Measurements from ENCODE around the gene SLC1A5.
A peak's percentile ranks its signal among the peaks of the same experiment; 100 is the strongest.

Gene SLC1A5

DNA sequence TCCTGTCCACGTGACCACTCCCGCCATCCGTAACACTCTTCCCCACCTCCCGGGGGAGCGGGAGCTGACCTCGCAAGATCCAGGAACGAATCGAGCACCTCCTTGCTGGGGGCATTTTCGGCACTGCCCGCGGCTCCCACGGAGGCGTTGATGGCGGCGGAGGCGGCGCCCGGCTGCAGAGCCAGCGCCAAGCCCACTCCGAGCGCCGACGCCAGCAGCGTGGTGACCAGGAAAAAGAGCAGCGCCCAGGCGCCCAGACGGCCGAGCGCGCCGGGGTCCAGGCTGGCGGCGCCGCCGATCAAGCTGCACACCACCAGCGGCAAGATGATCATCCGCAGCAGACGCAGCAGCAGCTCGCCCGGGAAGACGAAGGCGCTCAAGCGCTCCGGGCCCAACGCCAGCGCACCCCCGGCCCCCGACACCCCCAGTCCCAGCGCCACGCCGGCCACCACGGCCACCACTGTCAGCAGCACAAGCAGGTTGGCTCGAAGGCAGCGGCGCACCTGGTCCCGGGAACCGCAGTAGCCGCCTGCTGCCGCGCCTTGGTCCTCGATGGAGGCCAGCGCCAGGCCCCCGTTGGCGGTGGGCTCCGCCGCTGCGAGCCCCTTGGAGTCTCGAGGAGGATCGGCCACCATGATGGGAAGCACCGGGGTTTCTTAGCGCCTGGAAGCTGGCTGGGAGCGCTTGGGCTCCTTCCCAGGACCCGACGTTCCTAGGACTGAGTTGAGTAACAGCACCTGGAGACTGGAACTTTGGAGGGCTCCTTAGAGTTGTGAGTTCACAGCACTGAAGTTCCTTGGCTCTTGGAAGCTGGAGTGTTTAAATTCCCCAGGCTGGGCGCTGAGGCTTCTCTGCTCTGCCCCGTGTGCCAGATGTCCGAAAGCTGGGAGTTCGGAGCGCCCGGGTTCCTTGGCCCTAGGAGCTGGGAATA, 798 bp downstream of the SLC1A5 start (continued):
- TF ChIP-seq ZNF560 (tag by site-specific recombination; IDR thresholded peaks at IDR 0.05; ENCODE audit: borderline replicate concordance) (no peak), BCL11A (tag by site-specific recombination; IDR thresholded peaks at IDR 0.05; ENCODE audit: low read depth) (0 out of 2 replicates have a peak, but pooled peaks have one; percentile 20), ZNF426 (tag by site-specific recombination; IDR thresholded peaks at IDR 0.05) (no peak), BCL11B (tag by site-specific recombination; IDR thresholded peaks at IDR 0.05; ENCODE audit: low read depth) (no peak), ZNF221 (tag by site-specific recombination; IDR thresholded peaks at IDR 0.05; ENCODE audit: borderline replicate concordance) (no peak), ZNF473 (tag by site-specific recombination; IDR thresholded peaks at IDR 0.05) (no peak), ZXDB (tag by site-specific recombination; IDR thresholded peaks at IDR 0.05) (no peak; the same call in 1 of the 2 replicates), ZNF404 (tag by site-specific recombination; IDR thresholded peaks at IDR 0.05) (0 out of 2 replicates have a peak, but pooled peaks have one; percentile 57), ZNF626 (tag by site-specific recombination; IDR thresholded peaks at IDR 0.05) (no peak), ZNF248 (tag by site-specific recombination; IDR thresholded peaks at IDR 0.05) (no peak), GLIS1 (tag by site-specific recombination; IDR thresholded peaks at IDR 0.05) (peak; percentile 99), ZFP37 (tag by site-specific recombination; IDR thresholded peaks at IDR 0.05) (no peak), ZNF266 (tag by site-specific recombination; IDR thresholded peaks at IDR 0.05; ENCODE audit: low read depth) (0 out of 2 replicates have a peak, but pooled peaks have one; percentile 20), ZNF600 (tag by site-specific recombination; IDR thresholded peaks at IDR 0.05) (peak; percentile 86), ZNF610 (tag by site-specific recombination; IDR thresholded peaks at IDR 0.05; ENCODE audit: borderline replicate concordance) (no peak), TCF7L2 (IDR thresholded peaks at IDR 0.05; ENCODE audit: borderline replicate concordance, low read depth, low read length) (no peak), ZNF624 (tag by site-specific recombination; IDR thresholded peaks at IDR 0.05) (no peak), ZNF157 (tag by site-specific recombination; IDR thresholded peaks at IDR 0.05) (no peak), ZNF843 (tag by site-specific recombination; IDR thresholded peaks at IDR 0.05) (no peak), ZBTB7A (tag by site-specific recombination; IDR thresholded peaks at IDR 0.05; ENCODE audit: low read depth) (no peak), ZNF350 (tag by site-specific recombination; IDR thresholded peaks at IDR 0.05) (no peak), ZNF223 (tag by site-specific recombination; IDR thresholded peaks at IDR 0.05) (0 out of 2 replicates have a peak, but pooled peaks have one; percentile 42), ZNF140 (tag by site-specific recombination; IDR thresholded peaks at IDR 0.05) (no peak), ZNF239 (tag by site-specific recombination; IDR thresholded peaks at IDR 0.05) (no peak), GLI2 (tag by site-specific recombination; IDR thresholded peaks at IDR 0.05; ENCODE audit: borderline replicate concordance, low read depth) (no peak), ZNF423 (tag by site-specific recombination; IDR thresholded peaks at IDR 0.05) (no peak)
- TF ChIP-seq, protein P1, sequence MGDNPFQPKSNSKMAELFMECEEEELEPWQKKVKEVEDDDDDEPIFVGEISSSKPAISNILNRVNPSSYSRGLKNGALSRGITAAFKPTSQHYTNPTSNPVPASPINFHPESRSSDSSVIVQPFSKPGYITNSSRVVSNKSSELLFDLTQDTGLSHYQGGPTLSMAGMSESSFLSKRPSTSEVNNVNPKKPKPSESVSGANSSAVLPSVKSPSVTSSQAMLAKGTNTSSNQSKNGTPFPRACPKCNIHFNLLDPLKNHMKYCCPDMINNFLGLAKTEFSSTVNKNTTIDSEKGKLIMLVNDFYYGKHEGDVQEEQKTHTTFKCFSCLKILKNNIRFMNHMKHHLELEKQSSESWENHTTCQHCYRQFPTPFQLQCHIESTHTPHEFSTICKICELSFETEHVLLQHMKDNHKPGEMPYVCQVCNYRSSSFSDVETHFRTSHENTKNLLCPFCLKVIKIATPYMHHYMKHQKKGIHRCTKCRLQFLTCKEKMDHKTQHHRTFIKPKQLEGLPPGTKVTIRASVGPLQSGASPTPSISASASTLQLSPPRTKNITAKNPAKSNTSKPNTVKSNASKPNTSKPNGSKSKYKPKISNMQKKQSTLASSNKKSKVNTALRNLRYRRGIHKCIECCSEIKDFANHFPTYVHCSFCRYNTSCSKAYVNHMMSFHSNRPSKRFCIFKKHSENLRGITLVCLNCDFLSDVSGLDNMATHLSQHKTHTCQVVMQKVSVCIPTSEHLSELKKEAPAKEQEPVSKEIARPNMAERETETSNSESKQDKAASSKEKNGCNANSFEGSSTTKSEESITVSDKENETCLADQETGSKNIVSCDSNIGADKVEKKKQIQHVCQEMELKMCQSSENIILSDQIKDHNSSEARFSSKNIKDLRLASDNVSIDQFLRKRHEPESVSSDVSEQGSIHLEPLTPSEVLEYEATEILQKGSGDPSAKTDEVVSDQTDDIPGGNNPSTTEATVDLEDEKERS (tag by site-specific recombination; IDR thresholded peaks at IDR 0.05), result no peak
- TF ChIP-seq, protein P2, sequence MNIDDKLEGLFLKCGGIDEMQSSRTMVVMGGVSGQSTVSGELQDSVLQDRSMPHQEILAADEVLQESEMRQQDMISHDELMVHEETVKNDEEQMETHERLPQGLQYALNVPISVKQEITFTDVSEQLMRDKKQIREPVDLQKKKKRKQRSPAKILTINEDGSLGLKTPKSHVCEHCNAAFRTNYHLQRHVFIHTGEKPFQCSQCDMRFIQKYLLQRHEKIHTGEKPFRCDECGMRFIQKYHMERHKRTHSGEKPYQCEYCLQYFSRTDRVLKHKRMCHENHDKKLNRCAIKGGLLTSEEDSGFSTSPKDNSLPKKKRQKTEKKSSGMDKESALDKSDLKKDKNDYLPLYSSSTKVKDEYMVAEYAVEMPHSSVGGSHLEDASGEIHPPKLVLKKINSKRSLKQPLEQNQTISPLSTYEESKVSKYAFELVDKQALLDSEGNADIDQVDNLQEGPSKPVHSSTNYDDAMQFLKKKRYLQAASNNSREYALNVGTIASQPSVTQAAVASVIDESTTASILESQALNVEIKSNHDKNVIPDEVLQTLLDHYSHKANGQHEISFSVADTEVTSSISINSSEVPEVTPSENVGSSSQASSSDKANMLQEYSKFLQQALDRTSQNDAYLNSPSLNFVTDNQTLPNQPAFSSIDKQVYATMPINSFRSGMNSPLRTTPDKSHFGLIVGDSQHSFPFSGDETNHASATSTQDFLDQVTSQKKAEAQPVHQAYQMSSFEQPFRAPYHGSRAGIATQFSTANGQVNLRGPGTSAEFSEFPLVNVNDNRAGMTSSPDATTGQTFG (tag by site-specific recombination; IDR thresholded peaks at IDR 0.05; ENCODE audit: borderline replicate concordance), result no peak
- TF ChIP-seq, protein P3, sequence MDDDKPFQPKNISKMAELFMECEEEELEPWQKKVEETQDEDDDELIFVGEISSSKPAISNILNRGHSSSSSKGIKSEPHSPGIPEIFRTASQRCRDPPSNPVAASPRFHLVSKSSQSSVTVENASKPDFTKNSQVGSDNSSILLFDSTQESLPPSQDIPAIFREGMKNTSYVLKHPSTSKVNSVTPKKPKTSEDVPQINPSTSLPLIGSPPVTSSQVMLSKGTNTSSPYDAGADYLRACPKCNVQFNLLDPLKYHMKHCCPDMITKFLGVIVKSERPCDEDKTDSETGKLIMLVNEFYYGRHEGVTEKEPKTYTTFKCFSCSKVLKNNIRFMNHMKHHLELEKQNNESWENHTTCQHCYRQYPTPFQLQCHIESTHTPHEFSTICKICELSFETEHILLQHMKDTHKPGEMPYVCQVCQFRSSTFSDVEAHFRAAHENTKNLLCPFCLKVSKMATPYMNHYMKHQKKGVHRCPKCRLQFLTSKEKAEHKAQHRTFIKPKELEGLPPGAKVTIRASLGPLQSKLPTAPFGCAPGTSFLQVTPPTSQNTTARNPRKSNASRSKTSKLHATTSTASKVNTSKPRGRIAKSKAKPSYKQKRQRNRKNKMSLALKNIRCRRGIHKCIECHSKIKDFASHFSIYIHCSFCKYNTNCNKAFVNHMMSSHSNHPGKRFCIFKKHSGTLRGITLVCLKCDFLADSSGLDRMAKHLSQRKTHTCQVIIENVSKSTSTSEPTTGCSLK (tag by site-specific recombination; IDR thresholded peaks at IDR 0.05), result no peak
- TF ChIP-seq, protein P4, sequence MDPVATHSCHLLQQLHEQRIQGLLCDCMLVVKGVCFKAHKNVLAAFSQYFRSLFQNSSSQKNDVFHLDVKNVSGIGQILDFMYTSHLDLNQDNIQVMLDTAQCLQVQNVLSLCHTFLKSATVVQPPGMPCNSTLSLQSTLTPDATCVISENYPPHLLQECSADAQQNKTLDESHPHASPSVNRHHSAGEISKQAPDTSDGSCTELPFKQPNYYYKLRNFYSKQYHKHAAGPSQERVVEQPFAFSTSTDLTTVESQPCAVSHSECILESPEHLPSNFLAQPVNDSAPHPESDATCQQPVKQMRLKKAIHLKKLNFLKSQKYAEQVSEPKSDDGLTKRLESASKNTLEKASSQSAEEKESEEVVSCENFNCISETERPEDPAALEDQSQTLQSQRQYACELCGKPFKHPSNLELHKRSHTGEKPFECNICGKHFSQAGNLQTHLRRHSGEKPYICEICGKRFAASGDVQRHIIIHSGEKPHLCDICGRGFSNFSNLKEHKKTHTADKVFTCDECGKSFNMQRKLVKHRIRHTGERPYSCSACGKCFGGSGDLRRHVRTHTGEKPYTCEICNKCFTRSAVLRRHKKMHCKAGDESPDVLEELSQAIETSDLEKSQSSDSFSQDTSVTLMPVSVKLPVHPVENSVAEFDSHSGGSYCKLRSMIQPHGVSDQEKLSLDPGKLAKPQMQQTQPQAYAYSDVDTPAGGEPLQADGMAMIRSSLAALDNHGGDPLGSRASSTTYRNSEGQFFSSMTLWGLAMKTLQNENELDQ (tag by site-specific recombination; IDR thresholded peaks at IDR 0.05; ENCODE audit: low read depth), result no peak

All from HEK293 (cell line).